CD14-positive monocyte (primary cell): ENCODE results near the gene UBAP2L. TPM values are rescaled to one million over a fixed set of nuclear protein-coding genes. Genes with fewer than 3 reads are reported as not detected.

Experiments
- DNase-seq, 3 donors: peaks; one replicate each; pipeline ENCODE4 v3.0.0-alpha.2; 2011 to 2022
- H2AFZ ChIP-seq: 2 replicates; pipeline ENCODE4 v1.6.0; 2012; ENCODE audit warnings: mild to moderate bottlenecking, low read depth, low read length, inconsistent platforms; ENCODE audit not compliant: insufficient read depth, poor library complexity, severe bottlenecking
- H3K27ac ChIP-seq, 2 donors: 1 replicate in 1 of 2; 2 replicates in 1 of 2; pipeline ENCODE4 v1.5.1; 2012 to 2013; ENCODE audit warnings: low read length in 2 of 2, control low read depth in 1 of 2, inconsistent platforms in 1 of 2, low read depth in 1 of 2, mild to moderate bottlenecking in 1 of 2
- H3K27me3 ChIP-seq, 2 donors: one replicate each; pipeline versions ENCODE4 v1.6.0 to v1.6.1; 2011 to 2013; ENCODE audit warnings: low read length in 2 of 2; ENCODE audit not compliant: control insufficient read depth in 2 of 2, insufficient read depth in 2 of 2
- H3K36me3 ChIP-seq, 2 donors: replicated peaks in 1 of 2; 1 replicate in 1 of 2; 2 replicates in 1 of 2; pipeline versions ENCODE4 v1.5.1 to v1.6.1; 2012 to 2013; ENCODE audit warnings: low read length in 2 of 2, control low read depth in 1 of 2, inconsistent platforms in 1 of 2, mild to moderate bottlenecking in 1 of 2; ENCODE audit not compliant: insufficient read depth in 2 of 2, control insufficient read depth in 1 of 2
- H3K4me1 ChIP-seq, 2 donors: 1 replicate in 1 of 2; 2 replicates in 1 of 2; pipeline versions ENCODE4 v1.5.1 to v1.6.1; 2012 to 2013; ENCODE audit warnings: low read length in 2 of 2, control low read depth in 1 of 2, inconsistent platforms in 1 of 2, mild to moderate bottlenecking in 1 of 2, moderate library complexity in 1 of 2; ENCODE audit not compliant: insufficient read depth in 2 of 2, control insufficient read depth in 1 of 2
- H3K4me2 ChIP-seq: replicated peaks from 2 replicates; pipeline ENCODE3; 2012; ENCODE audit warnings: low read length, moderate library complexity, mild to moderate bottlenecking; ENCODE audit not compliant: poor library complexity, severe bottlenecking; ENCODE audit errors: extremely low read depth
- H3K4me3 ChIP-seq, 3 experiments: fragments of 200-600 bp in 1 of 3; sonication (generic) in 1 of 3; replicated peaks in 1 of 3; 1 replicate in 2 of 3; 2 replicates in 1 of 3; pipeline ENCODE4 v1.5.1; 2011 to 2013; ENCODE audit warnings: low read length in 3 of 3, mild to moderate bottlenecking in 3 of 3, control low read depth in 2 of 3, low read depth in 2 of 3, inconsistent platforms in 1 of 3, moderate library complexity in 1 of 3
- H3K79me2 ChIP-seq: 2 replicates; pipeline ENCODE4 v1.6.0; 2012; ENCODE audit warnings: mild to moderate bottlenecking, control low read depth, inconsistent platforms, low read length, moderate library complexity; ENCODE audit not compliant: insufficient read depth
- H3K9ac ChIP-seq: 2 replicates; pipeline ENCODE4 v1.6.0; 2017; ENCODE audit warnings: low read length, mild to moderate bottlenecking; ENCODE audit not compliant: insufficient read depth, poor library complexity, severe bottlenecking
- H3K9me3 ChIP-seq, 2 donors: replicated peaks in 1 of 2; 1 replicate in 1 of 2; 2 replicates in 1 of 2; pipeline versions ENCODE4 v1.5.1 to v1.6.1; 2012 to 2013; ENCODE audit warnings: low read length in 2 of 2, control low read depth in 1 of 2; ENCODE audit not compliant: control insufficient read depth in 1 of 2, insufficient read depth in 1 of 2
- H4K20me1 ChIP-seq: 2 replicates; pipeline ENCODE4 v1.6.0; 2012; ENCODE audit warnings: mild to moderate bottlenecking, low read length, control low read depth, moderate library complexity; ENCODE audit not compliant: insufficient read depth
- H3K27ac Mint-ChIP-seq, 7 donors: one replicate each; pipeline ENCODE4 v1.8.0; 2020; ENCODE audit warnings: mild to moderate bottlenecking in 7 of 7, mixed read lengths in 7 of 7, moderate library complexity in 6 of 7, inconsistent platforms in 2 of 7
- H3K27me3 Mint-ChIP-seq, 3 donors: one replicate each; pipeline ENCODE4 v1.8.0; 2021 to 2022; ENCODE audit warnings: low read depth in 3 of 3, mild to moderate bottlenecking in 3 of 3, mixed read lengths in 3 of 3, moderate library complexity in 3 of 3, inconsistent platforms in 1 of 3
- H3K36me3 Mint-ChIP-seq, 2 donors: one replicate each; pipeline ENCODE4 v1.8.0; 2020; ENCODE audit warnings: mixed read lengths in 2 of 2, inconsistent platforms in 1 of 2, mild to moderate bottlenecking in 1 of 2
- H3K4me1 Mint-ChIP-seq: one replicate; pipeline ENCODE4 v1.8.0; 2020; ENCODE audit warnings: mild to moderate bottlenecking, mixed read lengths
- H3K4me3 Mint-ChIP-seq, 2 donors: one replicate each; pipeline ENCODE4 v1.8.0; 2020; ENCODE audit warnings: mild to moderate bottlenecking in 2 of 2, mixed read lengths in 2 of 2, moderate library complexity in 1 of 2
- H3K9me3 Mint-ChIP-seq, 7 donors: one replicate each; pipeline ENCODE4 v1.8.0; 2020 to 2022; ENCODE audit warnings: mixed read lengths in 7 of 7, mild to moderate bottlenecking in 6 of 7, moderate library complexity in 6 of 7, inconsistent platforms in 2 of 7
- CTCF ChIP-seq: fragments of 200-600 bp; IDR thresholded peaks from one replicate; pipeline ENCODE4 v1.8.0; 2022; ENCODE audit warnings: antibody characterized with exemption, mild to moderate bottlenecking
- WGBS: methylation state at CpG from one replicate; pipeline ENCODE4 v1.1.5; 2013; ENCODE audit warnings: missing lambda C conversion rate; ENCODE audit not compliant: insufficient coverage; 5-methylcytosine and 5-hydroxymethylcytosine counted together
- intact Hi-C, 2 donors: fragments of 100-400 bp; cut with micrococcal nuclease; formaldehyde crosslinking; loops; one replicate each; pipeline versions ENCODE4 v1.15.0 to v1.15.1; 2023
- polyA plus RNA-seq, 3 donors: library from polyadenylated mRNA; depleted of rRNA in 1 of 3; unstranded in 2 of 3; stranded (reverse) in 1 of 3; fragments of 300-500 nt in 2 of 3; fragments of >200 nt in 1 of 3; fragmentation: Illumina TruSeq in 2 of 3; gene quantifications; 1 replicate in 2 of 3; 2 replicates in 1 of 3; pipeline ENCODE4 v1.2.3, GENCODE V29; 2012 to 2021

UBAP2L gene
- polyA plus RNA-seq, 3 donors: 40.1 to 200 (median 46.8) TPM

GRCh38 chr1:154236855-154237254, 16.1 kb downstream of the UBAP2L start:
- Mint-ChIP-seq H3K9me3 (no peaks in the 10 kb centered on the region), H3K27me3 (no peaks in the 10 kb centered on the region), H3K4me3 (no peak overlapping the region), H3K36me3 (peaks cover 83 to 99% of the 10 kb centered on the region in 2 donors), H3K4me1 (no peaks in the 10 kb centered on the region), H3K27ac (no peak overlapping the region)
- Histone ChIP-seq H3K4me1 (no peaks in the 10 kb centered on the region), H3K36me3 (peaks cover 93 to 99% of the 10 kb centered on the region in 2 donors), H3K4me2 (no peak overlapping the region), H3K9me3 (no peaks in the 10 kb centered on the region), H4K20me1 (peaks cover 76% of the 10 kb centered on the region), H2AFZ (no peak overlapping the region), H3K27ac (no peak overlapping the region), H3K27me3 (no peaks in the 10 kb centered on the region), H3K9ac (no peak overlapping the region), H3K4me3 (no peak overlapping the region), H3K79me2 (peaks cover 79% of the 10 kb centered on the region)
- TF ChIP-seq CTCF: no peak
- no CpG with 5 or more reads among the region's 4 CpGs for WGBS
- intact Hi-C loops: no loop called here
- no peak for DNase-seq

GRCh38 chr1:154237435-154237834, 16.7 kb downstream of the UBAP2L start:
- Mint-ChIP-seq H3K9me3 (no peaks in the 10 kb centered on the region), H3K27ac (peak overlapping the region in 1 of 7 donors; percentile 22), H3K4me3 (no peak overlapping the region), H3K4me1 (no peaks in the 10 kb centered on the region), H3K27me3 (no peaks in the 10 kb centered on the region), H3K36me3 (peaks cover 83 to 99% of the 10 kb centered on the region in 2 donors)
- Histone ChIP-seq H3K36me3 (peaks cover 95 to 99% of the 10 kb centered on the region in 2 donors), H3K9ac (no peak overlapping the region), H4K20me1 (peaks cover 73% of the 10 kb centered on the region), H2AFZ (no peak overlapping the region), H3K27me3 (no peaks in the 10 kb centered on the region), H3K27ac (no peak overlapping the region), H3K4me2 (no peak overlapping the region), H3K9me3 (no peaks in the 10 kb centered on the region), H3K79me2 (peaks cover 74% of the 10 kb centered on the region), H3K4me1 (no peaks in the 10 kb centered on the region), H3K4me3 (no peak overlapping the region)
- no peak for TF ChIP-seq CTCF
- 100% methylated on average over 1 of the region's 2 CpGs for WGBS
- no peak for DNase-seq
- intact Hi-C loops: no loop called here
